GM21447 (cell line): ENCODE measurements around the gene DDX28.
"Not testable (repeated sequence)": the region's sequence is repeated elsewhere in the genome, so short reads cannot be mapped to it uniquely, and the experiment has no call there.

Source experiments
- ATAC-seq: cut with Tn5 transposase; IDR thresholded peaks from one replicate; pipeline ENCODE4 v1.9.1; 2021; ENCODE audit not compliant: unreplicated experiment

The DDX28 gene

DNA sequence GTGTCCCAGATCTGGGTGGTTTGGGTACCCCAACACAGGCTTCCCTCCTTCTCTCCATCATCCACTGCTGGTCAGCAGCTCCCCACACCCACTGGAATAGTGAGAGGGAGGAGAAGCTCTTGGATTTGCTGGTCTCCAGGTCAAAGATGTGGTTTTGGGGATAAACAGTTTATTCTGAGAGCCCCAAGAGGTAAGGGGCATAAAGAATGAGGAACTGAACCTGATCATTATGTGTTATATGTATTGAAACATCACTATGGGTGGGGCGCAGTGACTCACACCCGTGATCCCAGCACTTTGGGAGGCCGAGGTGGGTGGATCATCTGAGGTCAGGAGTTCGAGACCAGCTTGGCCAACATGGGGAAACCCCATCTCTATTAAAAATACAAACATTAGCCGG is 27.6 kb downstream of the DDX28 start:
- ATAC-seq: no peak

DNA sequence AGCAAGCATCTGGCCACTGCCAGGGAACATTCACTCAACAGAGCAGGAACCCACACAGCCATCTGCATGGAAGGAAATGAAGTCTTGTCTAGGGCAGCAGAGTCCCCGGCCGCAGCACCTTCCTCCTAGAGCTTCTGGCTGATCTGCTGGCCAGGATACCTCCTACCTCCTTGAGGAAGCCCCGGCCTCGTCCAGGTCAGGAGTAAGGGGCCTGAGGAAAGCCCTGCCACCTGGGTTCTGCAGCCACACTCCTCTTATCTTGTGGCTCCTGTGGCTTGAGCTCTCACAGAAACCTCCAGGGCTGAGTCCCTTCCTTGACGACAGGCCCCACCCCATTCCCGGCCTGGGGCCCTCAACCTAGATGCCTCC is 29.0 kb downstream of the DDX28 start:
- not testable (repeated sequence) for ATAC-seq

DNA sequence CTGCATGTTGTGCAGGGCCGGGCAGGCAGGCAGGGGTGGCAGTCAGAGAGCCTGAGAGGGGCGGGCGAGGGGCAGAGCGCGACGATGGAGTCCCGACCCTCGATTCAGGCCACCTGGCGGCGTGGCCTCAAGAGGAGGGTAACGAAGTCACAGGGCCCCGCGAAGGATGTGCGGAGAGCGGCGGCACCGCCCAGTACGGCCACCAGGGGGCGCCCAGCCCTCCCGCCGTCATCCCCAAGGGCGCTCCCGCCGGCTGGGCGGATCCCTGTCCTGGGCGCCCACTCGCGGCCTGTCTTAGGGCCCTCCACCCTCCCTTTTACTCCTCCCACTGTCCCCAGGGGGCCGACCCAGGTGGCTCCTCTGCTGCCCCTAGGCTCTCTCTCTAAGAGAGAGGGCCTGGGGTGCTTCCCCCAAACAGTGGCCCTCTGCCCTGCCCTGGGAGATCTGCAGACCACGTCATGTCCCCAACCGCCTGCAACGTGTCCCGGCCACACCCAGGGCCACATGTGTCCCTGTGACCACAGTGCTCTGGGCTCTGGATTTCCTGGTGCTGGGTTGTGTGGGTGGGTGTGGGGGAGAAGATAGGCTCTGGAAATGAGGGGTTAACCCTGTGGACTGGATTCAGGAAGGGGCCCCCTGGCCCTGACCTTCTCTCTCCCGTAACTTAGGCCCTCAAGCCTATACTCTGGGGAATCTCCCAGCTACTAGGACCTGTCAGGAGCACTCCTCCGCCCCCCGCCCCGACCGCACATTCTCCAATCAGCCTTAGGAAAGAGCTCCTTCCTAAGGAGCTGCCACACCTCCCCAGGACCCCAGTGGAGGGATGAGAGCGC is 29.6 kb downstream of the DDX28 start:
- peak; percentile 46 for ATAC-seq

DNA sequence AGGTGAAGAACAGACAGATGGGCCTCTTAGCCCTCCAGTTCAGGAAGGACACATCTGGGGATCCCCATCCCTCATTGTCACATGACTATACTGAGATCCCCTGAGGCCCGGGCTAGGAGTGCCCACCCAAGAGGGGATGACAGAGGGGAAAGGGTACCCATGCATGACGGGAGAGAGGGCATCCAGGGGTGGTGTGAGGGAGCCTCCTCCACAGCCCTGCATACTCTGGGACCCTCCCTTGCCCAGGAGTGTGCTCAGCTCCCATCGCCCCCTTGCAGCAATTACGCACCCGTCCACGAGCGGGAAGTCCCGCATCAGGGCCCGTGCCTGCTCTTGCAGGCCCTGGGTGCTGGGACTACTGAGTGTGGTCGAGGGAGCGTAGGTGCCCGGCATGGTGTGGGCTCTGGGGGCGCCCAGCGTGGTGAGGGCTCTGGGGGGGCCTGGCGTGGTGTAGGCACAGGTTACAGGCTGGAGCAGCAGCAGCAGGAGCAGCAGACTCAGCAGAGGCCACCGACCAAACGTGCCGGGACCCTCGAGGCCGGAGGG is 30.3 kb downstream of the DDX28 start:
- ATAC-seq: no peak

DNA sequence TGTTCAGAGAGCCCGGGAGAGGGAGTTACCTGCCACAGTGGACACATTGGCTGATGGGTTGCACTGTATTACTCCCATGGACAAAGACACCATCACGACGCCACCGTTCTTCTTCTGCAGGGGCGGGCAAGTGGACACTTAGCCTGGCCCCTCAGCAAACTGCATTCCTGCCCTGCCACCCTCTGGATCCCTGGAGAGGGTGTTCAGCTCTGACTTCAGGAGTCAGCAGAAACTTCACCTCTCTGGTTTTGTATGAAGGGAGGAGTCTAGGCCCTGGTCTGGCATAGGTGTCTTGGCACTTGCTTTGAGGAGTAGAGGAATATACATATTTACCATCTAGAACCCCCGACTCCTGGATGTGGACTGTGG is 33.0 kb downstream of the DDX28 start:
- ATAC-seq: no peak

DNA sequence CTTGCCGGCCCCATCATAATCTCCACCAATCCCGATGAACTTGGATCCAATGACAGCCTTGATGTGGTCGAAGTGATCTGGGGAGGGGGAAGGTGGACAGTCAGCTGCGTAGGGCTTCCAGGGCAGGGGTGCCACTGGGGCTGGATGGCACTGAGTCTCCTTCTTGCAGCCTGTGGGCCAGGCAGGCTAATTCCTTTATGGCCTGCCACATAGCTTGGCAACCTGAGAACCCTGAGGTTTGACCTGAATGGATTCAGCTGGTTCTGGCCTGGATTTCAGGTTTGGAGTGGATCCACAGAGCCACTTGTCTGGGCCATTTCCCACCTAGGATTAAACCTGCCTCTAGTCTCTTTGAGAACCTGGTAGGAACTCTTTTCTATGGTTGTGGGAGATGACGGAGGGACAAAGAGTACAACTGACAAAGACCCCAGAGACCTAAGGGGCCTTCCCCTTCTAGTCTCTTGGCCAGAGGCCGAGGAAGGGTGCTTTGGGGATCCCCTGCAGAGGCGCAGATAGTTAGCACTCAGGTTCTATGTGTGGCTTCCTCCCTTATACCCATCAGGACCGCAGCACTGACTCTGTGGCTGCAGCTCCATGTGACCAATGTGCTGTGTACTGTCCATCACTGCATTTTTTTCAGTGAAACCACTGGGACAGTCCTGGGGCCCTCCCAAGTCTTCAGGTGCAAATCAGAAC is 33.6 kb downstream of the DDX28 start:
- no peak for ATAC-seq

DNA sequence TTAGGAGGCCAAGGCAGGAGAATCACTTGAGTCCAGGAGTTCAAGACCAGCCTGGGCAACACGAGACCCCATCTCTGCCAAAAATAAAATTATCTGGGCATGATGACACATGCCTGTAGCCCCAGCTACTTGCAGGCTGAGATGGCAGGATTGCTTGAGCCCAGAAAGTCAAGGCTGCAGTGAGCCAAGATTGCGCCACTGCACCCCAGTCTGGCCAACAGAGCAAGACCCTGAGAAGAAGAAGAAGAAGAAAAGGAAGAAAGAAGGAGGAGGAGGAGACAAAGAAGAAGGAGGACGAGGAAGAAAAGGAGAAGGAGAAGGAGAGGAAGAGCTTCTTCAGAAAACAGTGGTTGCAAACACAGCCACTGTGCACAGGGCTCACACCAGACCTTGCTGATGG is 34.4 kb downstream of the DDX28 start:
- no peak for ATAC-seq

DNA sequence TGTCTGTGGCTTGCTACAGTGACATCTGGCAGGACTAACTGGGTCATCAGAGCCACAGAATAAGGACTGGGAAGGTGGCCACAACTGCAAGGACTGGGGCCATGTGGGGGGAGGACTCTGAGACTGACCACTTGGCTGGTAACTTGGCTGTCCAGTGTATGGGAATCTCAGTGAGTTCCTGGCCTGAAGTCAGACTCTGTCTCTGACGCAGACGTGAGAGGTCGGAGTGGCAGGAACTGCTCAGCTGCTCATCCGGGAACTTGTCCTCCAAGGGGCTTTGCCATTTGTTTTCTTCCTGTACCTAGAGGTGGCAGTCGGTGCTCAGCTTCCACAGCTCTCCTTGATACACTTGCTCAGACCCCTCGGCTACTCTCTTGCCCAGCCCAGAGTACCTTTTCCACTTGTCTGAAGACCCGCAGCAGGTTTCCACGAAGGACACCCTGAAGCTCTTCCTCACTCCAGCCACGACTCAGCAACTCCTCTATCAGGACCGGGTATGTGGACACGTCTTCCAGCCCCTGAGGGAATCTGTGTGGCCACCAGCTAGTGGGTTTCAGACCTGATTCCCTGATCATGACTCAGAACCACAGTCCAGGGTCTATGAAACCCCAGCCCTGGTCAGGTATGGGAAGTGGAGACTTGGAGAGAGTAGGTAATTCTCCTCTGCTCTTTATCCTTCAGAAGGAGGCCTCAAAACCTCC is 35.4 kb downstream of the DDX28 start:
- no peak for ATAC-seq

DNA sequence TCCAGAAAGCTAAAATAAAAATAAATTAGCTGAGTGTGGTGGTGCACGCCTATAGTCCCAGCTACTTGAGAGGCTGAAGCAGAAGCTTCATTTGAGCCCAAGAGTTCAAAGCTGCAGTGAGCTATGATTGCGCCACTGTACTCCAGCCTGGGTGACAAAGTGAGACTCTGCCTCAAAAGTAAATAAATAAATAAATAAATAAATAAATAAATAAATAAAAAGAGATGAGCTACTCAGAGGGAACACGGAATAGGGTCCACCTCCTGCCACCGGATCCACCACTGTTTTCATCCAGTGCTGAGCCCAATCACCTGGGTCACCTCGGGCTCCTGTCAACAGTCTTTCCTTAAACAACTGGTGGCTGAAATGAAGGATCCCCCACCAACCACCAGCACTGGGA is 36.1 kb downstream of the DDX28 start:
- no peak for ATAC-seq

DNA sequence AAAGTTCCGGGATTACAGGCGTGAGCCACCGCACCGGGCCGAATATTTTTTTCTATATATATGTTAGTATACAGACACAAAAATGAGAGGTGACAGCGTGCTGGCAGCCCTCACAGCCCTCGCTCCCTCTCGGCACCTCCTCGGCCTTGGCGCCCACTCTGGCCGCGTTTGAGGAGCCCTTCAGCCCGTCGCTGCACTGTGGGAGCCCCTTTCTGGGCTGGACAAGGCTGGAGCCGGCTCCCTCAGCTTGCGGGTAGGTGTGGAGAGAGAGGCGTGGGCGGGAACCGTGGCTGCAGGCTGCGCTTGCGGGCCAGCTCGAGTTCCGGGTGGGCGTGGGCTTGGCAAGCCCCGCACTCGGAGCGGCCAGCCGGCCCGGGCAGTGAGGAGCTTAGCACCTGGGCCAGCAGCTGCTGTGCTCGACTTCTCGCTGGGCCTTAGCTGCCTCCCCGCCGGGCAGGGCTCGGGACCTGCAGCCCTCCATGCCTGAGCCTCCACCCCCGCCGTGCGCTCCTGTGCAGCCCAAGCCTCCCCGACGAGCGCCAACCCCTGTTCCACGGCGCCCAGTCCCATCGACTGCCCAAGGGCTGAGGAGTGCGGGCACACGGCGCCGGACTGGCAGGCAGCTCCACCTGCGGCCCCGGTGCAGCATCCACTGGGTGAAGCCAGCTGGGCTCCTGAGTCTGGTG is 40.9 kb downstream of the DDX28 start:
- no peak for ATAC-seq

DNA sequence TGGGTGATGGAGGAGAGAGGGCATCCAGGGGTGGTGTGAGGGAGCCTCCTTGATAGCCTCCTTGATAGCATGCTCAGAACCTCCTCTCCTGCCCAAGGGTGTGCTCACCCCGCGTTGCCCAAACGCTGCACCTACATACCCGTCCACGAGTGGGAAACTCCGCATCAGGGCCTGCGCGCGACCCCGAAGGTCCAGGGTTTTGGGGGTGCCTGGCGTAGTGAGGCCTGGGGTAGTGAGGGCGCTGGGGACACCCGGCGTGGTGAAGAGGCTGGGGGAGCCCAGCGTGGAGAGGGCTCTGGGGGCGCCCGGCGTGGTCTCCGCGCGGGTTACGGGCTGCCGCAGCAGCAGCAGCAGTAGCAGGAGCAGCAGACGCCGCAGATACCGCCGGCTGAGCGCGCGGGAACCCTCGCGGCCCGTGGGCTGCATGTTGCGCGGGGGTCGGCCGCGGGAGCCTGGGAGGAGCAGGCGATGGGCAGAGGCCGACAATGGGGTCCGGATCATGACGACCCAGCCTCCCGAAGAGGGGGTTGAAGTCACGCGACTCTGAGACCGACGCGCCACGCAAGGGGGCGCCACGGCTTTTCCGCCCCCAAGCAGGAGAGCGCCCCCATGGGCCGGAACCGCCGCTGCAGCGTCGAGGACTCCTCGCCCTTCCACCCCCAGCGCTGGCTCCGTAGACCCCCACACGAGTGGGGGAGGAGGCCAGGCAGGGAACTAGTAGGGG is 42.9 kb downstream of the DDX28 start, which contains the start of gene DPEP3:
Gene DPEP3 (minus strand): TSS at position 545 of the 724 bp plus-strand sequence. CDS start 119 bp downstream, at position 426.
- ATAC-seq: no peak

DNA sequence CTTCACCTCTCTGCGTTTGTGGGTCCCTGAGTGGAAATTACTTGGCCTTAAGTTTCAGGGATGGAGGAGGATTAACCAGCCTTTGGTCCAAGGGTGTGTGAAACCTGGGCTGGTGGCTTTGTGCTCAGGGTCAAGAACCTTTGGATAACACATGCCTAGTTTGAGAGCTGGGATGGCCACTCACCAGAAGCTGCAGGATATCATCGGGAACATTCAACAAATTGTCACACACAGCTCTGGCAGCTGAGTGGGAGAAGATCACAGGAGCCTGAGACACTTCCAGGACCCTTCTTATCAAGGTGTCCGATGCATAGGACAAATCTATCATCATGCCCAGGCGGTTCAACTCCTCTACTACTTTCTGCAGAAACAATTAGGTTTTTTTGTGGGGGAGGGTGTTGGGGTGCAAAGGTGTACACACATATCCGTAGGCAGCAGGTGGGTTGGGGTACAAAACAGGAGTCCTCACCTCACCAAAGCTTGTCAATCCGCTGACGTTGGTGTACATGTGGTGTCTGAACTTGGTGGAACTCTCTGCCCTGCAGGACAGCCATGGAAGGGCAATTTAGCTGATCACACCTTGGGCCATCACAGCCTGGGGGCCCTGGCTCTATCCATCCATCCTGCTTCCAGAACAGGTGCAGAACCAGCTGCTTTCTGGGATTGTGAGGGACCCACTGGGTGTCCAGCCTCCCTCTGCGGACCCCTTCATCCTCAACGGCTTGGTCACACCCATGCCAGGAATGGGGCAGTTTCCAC is 45.4 kb downstream of the DDX28 start:
- no peak for ATAC-seq

DNA sequence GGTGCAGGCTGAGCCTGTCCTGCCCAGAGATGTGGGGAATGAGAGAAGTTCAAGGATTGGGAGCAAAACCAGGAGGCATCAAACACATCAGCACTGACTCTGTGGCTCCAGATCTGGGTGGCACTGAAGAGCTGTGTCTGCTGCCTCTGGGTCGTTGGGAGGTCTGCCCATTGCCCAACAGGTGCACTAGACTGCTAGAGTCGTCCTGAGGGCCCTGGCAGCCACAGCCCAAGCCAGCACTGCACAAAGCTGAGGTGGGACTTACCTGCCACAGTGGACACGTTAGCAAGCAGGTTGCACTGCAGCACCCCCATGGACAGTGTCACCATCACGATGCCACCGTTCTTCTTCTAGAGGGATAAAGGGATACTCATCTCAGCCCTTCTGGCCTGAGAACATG is 46.0 kb downstream of the DDX28 start:
- ATAC-seq: no peak

DNA sequence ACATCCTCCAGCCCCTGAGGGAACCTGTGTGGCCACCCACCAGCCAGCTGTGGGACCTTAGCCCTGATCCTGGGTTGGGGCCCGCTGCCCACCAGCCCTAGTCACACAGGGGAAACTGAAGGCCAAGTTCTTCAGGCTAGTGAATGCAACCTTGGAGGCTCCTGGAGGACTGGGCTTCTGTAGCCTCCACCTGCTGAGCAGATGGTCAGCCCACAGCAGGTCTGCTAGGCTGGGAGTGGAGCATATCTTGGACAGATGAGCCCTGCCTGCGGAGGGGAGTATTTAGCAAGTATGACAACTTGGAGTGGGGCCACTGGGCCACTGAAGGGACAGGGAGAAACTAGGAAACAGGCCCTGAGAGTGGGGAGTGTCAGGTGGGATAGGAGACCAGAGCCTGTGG is 46.8 kb downstream of the DDX28 start:
- ATAC-seq: no peak

DNA sequence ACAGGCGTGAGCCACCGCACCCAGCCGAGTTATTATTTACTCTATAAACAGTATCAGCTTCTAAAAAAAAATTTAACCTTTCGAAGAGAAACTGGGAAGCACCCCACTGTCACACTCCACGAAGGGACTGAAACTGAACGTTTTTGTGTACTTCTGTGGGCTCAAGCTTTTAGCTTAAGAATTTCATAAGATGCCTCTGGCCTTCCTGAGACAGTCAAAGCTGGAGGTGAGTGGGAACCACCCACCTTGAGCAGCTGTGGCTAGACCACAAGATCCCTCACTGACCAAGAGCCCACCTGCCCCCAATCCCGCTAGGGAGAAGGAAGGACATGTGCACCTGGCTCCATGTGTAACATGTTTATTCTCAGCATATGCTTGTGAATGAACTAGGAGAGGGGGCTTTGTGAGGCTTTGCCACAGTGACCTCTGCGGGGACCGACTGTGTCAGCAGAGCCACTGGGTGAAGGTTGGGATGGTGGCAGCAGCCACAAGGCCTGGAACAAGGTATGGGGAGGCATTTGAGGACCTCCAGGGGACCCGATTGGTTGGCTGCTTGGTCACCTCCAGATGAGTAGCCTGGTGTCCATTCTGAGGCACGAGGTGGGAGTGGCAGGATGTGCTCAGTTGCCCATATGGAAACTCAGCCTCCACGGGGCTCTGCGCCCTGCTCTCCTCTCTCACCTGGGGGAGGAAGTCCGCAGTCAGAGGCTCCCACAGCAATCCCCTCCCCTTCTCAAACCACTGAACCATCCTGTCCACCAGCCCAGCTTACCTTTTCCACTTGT is 47.5 kb downstream of the DDX28 start:
- ATAC-seq: no peak

DNA sequence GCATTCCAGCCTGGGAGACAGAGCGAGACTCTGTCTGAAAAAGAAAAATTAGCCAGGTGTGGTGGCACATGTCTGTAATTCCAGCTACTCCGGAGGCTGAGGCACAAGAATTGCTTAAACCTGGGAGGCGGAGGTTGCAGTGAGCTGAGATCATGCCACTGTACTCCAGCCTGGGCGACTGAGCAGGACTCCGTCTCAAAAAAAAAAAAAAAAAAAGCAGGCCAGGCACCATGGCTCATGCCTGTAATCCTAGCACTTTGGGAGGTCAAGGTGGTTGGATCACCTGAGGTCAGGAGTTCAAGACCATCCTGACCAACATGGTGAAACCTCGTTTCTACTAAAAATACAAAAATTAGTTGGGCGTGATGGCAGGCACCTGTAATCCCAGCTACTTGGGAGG is 50.7 kb downstream of the DDX28 start:
- not testable (repeated sequence) for ATAC-seq

DNA sequence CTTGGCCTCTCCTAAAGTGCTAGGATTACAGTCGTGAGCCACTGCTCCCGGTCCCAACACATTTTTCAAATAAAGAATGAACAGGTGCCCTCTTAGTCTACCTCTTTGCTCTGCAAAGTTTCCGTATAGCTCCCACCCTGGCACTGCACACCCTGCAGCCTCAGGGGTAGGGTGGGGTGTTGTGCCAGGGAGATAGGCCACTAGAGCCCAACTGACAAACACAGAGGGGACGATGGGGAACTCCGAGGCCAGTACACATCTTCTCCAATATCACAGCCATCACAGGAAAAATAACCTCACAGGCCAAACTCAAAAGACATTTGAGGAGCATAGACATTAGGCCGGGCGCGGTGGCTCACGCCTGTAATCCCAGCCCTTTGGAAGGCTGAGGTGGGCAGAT is 51.9 kb downstream of the DDX28 start:
- no peak for ATAC-seq
